Calu3 (cell line): ENCODE measurements around the gene MRPL55. TPM values are rescaled to one million over a fixed set of nuclear protein-coding genes. Genes with fewer than 3 reads are reported as not detected.
A peak's percentile ranks its signal among the peaks of the same experiment; 100 is the strongest.

ENCODE experiments used
- BruUV-seq: library from RNA; stranded (reverse); fragments of 400-500 nt; replicated peaks from 2 replicates; lab custom pipeline; 2021; lab: Mats Ljungman, UMichigan
- CTCF ChIA-PET: fragments of 300-600 bp; sonication (Branson Sonifier 250); formaldehyde crosslinking; loops from one replicate; lab custom pipeline; 2022; ENCODE audit warnings: antibody characterized with exemption; lab: Charles Lee
- DNase-seq: peaks from one replicate; pipeline ENCODE4 v3.0.0; 2022
- H3K27ac Mint-ChIP-seq: one replicate; pipeline ENCODE4 v1.8.0; 2022; ENCODE audit warnings: mixed read lengths; ENCODE audit not compliant: unreplicated experiment
- H3K27me3 Mint-ChIP-seq: one replicate; pipeline ENCODE4 v1.8.0; 2022; ENCODE audit warnings: mixed read lengths; ENCODE audit not compliant: unreplicated experiment
- H3K36me3 Mint-ChIP-seq: one replicate; pipeline ENCODE4 v1.8.0; 2022; ENCODE audit warnings: mild to moderate bottlenecking, moderate library complexity, mixed read lengths; ENCODE audit not compliant: insufficient read depth, unreplicated experiment
- H3K4me1 Mint-ChIP-seq: one replicate; pipeline ENCODE4 v1.8.0; 2022; ENCODE audit warnings: mild to moderate bottlenecking, low read depth, mixed read lengths; ENCODE audit not compliant: unreplicated experiment
- H3K4me3 Mint-ChIP-seq: one replicate; pipeline ENCODE4 v1.8.0; 2022; ENCODE audit warnings: mild to moderate bottlenecking, low read depth, moderate library complexity, mixed read lengths; ENCODE audit not compliant: unreplicated experiment
- H3K9me3 Mint-ChIP-seq: one replicate; pipeline ENCODE4 v1.8.0; 2022; ENCODE audit warnings: low read depth, mixed read lengths; ENCODE audit not compliant: unreplicated experiment
- CTCF ChIP-seq: fragments of 200-600 bp; IDR thresholded peaks from one replicate; pipeline ENCODE4 v1.8.0; 2022; ENCODE audit warnings: antibody characterized with exemption; ENCODE audit not compliant: unreplicated experiment
- intact Hi-C: fragments of 100-400 bp; cut with micrococcal nuclease; formaldehyde crosslinking; loops from one replicate; pipeline ENCODE4 v1.10.0; 2022; ENCODE audit not compliant: unreplicated experiment
- total RNA-seq: library from RNA; stranded (reverse); gene quantifications from 2 replicates; pipeline ENCODE4 v1.2.3, GENCODE V29; 2022

Gene MRPL55
- total RNA-seq, 1 experiment from 2014 or later, result 72.3 TPM

- no peak for TF ChIP-seq CTCF
- no peaks in the 10 kb centered on the region for H3K9me3 Mint-ChIP-seq
- H3K27ac Mint-ChIP-seq, result no peak overlapping the region
- H3K27me3 Mint-ChIP-seq, result peaks cover 89% of the 10 kb centered on the region
- no peak overlapping the region for H3K4me3 Mint-ChIP-seq
- CTCF ChIA-PET, result interaction anchor here (0.9 to 1.1 kb wide), 4 partner anchors 8 to 75 kb away, joined by 3 to 7 read pairs (median 5); no protein-coding TSS in a partner anchor
- H3K36me3 Mint-ChIP-seq, result peaks cover 19% of the 10 kb centered on the region
- no peaks in the 10 kb centered on the region for H3K4me1 Mint-ChIP-seq
- intact Hi-C loops, result loop anchor here (5.0 kb wide), 1 partner anchor 77 kb away; no protein-coding TSS in a partner anchor
- BruUV-seq, result no TSS peak
- DNase-seq, result peak; percentile 57
Observed at GRCh38 chr1:228073857-228074545, 35.1 kb downstream of the MRPL55 start.

GRCh38 chr1:228073061-228073856 lies 35.8 kb downstream of the MRPL55 start:
- no TSS peak for BruUV-seq
- no peak for DNase-seq
- no peak overlapping the region for H3K4me3 Mint-ChIP-seq
- H3K9me3 Mint-ChIP-seq, result no peaks in the 10 kb centered on the region
- intact Hi-C loops, result loop anchor here (5.0 kb wide), 1 partner anchor 76 kb away; no protein-coding TSS in a partner anchor
- H3K27ac Mint-ChIP-seq, result peak overlapping the region; percentile 13
- no peak for TF ChIP-seq CTCF
- H3K36me3 Mint-ChIP-seq, result peaks cover 19% of the 10 kb centered on the region
- peaks cover 97% of the 10 kb centered on the region for H3K27me3 Mint-ChIP-seq
- CTCF ChIA-PET, result interaction anchor here (0.9 to 1.1 kb wide), 4 partner anchors 9 to 74 kb away, joined by 3 to 7 read pairs (median 5); no protein-coding TSS in a partner anchor
- no peaks in the 10 kb centered on the region for H3K4me1 Mint-ChIP-seq

- no peak for DNase-seq
- Mint-ChIP-seq H3K4me1 (no peaks in the 10 kb centered on the region), H3K9me3 (no peaks in the 10 kb centered on the region), H3K36me3 (peaks cover 19% of the 10 kb centered on the region), H3K27ac (no peak overlapping the region), H3K27me3 (peaks cover 100% of the 10 kb centered on the region), H3K4me3 (no peak overlapping the region)
- TF ChIP-seq CTCF, result no peak
- CTCF ChIA-PET, result no interaction called here
- BruUV-seq, result no TSS peak
- intact Hi-C loops, result loop anchor here (5.0 kb wide), 1 partner anchor 75 kb away; no protein-coding TSS in a partner anchor
Observed at GRCh38 chr1:228072658-228073043, 36.4 kb downstream of the MRPL55 start.

GRCh38 chr1:228071839-228072657 lies 37.1 kb downstream of the MRPL55 start:
- BruUV-seq, result no TSS peak
- peaks cover 100% of the 10 kb centered on the region for H3K27me3 Mint-ChIP-seq

More at GRCh38 chr1:228071839-228072657, 37.1 kb downstream of the MRPL55 start:
- no peak for DNase-seq
- Mint-ChIP-seq H3K9me3 (no peaks in the 10 kb centered on the region), H3K27ac (no peak overlapping the region), H3K4me3 (no peak overlapping the region), H3K4me1 (no peaks in the 10 kb centered on the region), H3K36me3 (peaks cover 15% of the 10 kb centered on the region)
- intact Hi-C loops, result loop anchor here (5.0 kb wide), 1 partner anchor 75 kb away; no protein-coding TSS in a partner anchor
- no peak for TF ChIP-seq CTCF
- CTCF ChIA-PET, result no interaction called here
